GM18907 (cell line): Measurements from ENCODE around the gene UBAP1L.
"Not testable (repeated sequence)": the region's sequence is repeated elsewhere in the genome, so short reads cannot be mapped to it uniquely, and the experiment has no call there.

ENCODE experiments used
- ATAC-seq: cut with Tn5 transposase; IDR thresholded peaks from one replicate; pipeline ENCODE4 v1.9.1; 2021; ENCODE audit warnings: mild to moderate bottlenecking, moderate library complexity; ENCODE audit not compliant: unreplicated experiment

The UBAP1L gene

DNA sequence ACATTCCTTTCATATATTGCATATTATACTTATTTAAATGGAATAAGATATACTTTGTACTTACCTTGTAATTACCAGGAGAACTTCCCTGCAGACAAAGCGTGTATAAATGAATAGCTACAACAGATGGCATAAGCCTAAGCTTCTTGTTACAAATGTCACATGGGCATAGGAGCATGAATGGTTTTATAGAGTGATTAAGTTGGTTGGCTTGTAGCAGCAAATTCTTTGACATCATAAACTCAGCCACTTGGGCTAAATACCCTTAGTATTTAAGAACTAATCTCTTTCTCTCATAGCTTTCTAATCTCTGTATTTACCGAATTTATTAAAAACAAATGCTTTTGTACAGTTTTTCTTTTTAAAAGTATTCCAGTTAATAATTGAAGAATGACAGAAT is at the start of gene UBAP1L:
Gene UBAP1L, minus strand, starts transcription at position 115 of the 400 bp plus-strand sequence. CDS start 8,985 bp downstream, outside the sequence.
- ATAC-seq: no peak

DNA sequence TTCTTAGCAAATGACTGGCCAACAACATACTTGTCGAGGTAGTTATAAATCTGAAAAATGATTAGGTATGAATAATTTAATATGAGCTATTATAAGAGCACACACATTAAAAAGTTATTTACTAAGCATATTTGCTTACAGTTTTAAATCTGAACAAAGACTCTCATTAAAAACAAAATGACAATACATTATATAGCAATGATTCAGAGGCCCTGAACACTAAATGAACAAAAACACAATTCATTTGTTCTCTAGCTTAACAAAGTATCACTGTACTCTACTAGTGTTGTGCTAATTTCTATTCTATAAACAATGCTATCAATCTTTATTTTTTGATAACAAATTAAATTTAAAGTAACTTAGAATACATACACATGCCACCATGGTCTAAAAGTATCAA is 49.1 kb upstream of the UBAP1L start:
- no peak for ATAC-seq

DNA sequence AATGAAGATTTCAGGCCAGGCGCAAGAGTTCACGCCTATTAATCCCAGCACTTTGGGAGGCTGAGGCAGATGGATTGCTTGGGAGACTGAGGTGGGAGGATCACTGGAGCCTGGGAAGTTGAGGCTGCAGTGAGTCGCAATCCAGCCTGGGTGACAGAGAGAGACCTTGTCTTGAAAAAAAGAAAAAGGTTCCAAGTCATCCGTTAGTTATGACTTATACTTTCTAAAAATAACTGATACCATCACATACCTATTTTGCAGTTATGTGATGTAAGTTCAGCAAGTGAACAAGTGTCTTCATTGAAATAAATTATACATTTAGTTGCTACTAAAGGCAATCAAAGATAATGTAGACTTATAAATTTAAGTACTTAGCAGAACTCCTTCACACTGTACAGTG is 48.0 kb upstream of the UBAP1L start:
- ATAC-seq: no peak

DNA sequence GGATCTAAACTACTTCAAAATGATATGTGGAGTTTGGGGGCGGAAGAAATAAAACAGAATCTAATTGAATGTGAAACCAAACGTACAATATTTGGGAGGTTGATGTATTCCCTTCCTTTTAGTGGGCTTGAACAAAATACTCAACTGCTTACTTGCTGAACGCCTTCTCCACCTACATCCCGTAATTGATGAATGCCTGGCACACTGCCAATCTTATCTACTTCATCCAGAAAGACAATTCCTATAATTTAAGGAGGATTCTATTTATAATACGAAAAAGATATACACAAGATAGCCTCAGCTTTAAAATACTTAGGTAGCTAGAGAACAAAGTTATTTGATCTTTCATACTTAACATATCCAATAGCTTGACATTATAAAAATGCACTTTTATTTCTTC is 41.7 kb upstream of the UBAP1L start:
- ATAC-seq: no peak

DNA sequence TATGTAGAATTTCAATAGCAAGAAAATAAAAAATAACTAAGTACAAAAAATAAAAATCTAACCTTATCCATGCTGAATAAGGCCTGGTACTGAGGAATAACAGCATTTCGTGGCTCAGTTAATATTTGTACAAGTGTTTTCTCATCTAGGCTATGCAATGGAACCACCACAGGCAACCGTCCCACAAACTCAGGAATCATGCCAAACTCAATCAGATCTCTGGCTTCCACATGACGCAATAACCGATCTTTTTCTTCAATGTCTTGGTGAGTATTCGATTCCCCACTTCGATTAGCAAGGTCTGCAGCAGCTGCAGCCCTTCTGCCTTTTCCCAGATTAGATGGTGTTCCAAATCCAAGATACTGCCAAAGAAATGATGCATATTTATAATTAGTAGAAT is 39.7 kb upstream of the UBAP1L start:
- ATAC-seq: no peak

DNA sequence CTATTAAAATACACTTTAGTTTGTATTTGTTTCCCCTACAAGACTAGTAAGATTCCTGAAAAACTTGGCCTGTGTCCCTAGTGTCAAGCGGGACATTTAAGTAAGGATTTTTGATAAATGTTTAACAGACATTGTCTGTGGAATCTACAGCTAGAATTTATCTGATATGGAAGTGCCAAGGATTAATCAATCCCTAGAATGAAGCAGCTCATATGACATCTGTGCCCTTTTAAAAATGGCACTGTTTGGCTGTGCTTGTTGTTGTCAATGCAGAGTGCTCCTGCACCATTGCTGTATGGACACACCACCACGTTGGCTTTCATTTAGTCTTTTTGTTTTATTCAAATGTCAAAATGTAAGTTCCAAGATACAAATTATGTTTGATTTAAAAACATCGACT is 32.9 kb upstream of the UBAP1L start:
- no peak for ATAC-seq

DNA sequence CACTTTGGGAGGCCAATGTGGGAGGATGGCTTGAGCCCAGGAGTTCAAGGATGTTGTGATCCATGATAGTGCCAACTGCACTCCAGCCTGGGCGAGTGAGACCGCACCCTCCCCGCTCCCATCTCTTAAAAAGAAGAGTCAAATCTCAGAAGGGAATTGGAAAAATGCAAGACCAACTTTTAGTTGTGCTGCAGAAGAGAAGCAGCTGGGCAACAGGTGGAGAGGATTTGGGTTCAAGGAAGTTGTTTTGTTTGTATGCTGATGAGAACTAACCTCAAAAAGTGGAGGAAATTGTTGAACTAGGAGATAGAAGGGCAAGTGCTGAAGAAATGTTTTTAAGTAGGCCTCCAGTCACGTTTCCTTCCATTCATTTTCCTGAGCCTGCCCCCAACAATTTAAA is 31.4 kb upstream of the UBAP1L start:
- ATAC-seq: no peak

DNA sequence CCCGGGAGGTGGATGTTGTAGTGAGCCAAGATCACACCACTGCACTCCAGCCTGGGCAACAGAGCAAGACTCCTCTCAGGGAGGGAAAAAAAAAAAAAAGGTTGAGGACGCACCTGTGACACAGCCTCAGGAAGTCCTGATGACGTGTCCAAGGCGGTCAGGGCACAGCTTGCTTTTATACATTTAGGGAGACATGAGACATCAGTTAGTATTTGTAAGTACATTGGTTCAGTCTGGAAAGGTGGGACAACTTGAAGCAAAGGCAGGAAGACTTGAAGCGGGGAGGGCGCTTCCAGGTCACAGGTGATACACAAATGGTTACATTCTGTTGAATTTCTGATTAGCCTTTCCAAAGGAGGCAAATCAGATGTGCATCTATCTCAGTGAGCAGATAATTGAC is 23.6 kb upstream of the UBAP1L start:
- ATAC-seq: not testable (repeated sequence)

DNA sequence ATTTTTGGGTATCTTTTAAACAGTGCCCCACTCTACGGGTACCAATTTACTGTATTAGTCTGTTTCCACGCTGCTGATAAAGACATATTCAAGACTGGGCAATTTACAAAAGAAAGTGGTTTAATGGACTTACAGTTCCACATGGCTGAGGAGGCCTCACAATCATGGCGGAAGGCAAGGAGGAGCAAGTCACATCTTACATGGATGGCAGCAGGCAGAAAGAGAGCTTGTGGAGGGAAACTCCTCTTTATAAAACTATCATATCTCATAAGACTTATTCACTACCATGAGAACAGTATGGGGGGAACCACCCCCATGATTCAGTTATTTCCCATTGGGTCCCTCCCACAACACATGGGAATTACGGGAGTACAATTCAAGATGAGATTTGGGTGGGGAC is 22.9 kb upstream of the UBAP1L start:
- not testable (repeated sequence) for ATAC-seq

DNA sequence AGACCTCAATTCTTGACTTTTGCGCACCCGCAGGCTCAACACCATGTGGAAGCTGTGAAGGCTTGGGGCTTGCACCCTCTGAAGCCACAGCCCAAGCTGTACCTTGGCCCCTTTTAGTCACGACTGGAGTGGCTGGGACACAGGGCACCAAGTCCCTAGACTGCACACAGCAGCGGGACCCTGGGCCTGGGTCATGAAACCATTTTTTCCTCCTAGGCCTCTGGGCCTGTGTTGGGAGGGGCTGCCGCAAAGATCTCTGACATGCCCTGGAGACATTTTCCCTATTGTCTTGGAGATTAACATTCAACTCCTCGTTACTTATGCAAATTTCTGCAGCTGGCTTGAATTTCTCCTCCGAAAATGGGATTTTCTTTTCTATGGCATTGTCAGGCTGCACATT is 22.1 kb upstream of the UBAP1L start:
- not testable (repeated sequence) for ATAC-seq

DNA sequence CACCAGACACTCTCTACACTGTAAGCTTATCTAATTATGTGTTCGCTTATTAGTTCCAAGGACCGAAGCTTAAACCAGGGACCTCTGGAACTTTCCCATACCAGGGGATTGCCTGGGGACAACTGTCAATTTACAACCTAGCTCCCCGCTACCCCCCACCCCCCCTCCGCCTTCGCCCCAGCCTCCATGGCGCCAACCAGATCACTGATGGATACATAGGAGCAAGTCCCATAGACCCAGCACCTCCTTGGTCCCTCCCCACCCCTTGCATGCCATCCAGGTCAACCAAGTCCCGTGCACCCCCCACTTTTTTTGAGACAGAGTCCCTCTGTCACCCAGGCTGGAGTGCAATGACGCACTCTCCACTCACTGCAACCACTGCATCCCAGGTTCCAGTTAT is 19.5 kb upstream of the UBAP1L start:
- ATAC-seq: no peak

DNA sequence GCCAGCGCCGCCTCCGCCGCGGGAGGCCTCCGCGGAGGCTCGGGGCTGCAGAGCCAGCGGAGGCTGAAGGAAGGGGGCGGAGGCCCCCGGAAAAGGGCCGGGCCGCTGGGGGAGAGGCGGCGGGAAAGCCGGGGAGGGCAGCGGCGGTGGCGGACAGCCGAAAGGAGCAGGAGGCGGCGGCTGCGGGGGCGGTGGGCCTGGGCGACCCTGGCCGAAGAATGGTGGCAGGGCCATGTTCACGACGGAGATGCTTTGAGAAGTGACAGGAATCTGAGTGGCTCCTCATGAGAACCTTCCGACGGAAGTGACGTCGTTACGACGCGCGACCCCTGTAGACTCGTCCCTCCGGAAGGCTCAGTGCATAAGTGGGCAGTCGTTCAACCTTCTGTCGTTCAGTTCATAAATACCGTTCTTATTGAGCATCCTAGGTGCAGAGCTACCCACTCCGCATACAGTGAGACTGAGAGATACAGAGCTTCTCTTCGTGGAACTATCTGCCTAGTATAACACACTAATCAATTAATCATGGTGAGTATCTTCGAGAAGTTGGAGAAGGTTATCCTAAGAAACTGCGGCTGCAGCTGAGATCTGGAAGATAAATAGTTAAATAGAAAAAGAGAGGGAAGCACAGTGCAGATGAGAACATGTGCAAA is 18.7 kb upstream of the UBAP1L start, which contains the start of gene PDCD7:
Gene PDCD7, minus strand, starts transcription at position 261 of the 653 bp plus-strand sequence. Its CDS starts 27 bp downstream, at position 234.
- peak; percentile 93 for ATAC-seq

DNA sequence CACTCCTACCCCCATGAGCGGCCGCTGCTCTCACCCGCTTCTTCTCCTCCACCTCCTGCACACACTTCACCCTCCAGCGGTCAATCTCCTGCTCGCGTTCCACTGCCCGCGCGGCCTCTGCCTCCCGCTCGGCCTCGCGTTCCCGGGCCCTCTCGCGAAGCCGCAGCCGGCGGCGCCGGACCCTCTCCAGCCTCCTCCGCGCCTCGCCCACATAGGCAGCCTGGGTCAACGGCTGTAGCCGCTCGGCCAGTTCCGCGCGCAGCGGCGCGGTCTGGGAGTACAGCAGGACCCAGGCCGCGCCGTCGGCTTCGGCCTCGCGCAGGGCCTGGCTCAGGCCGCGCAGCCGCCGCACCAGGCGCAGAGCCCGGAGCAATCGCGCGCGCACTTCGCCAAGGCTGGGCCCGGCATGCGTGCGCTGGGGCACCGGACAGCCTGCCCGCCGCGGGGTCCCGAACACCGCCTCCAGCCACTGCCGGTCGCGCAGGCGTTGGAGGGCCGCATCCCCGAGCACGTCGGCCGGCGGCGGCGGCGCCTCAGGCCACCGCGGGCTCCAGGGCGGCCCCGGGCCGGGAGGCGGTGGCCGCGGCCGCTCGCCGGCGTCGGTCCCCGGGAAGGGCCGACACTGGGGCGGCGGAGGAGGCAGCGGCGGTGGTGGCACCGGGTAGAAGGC is 18.0 kb upstream of the UBAP1L start:
- ATAC-seq: peak; percentile 38

DNA sequence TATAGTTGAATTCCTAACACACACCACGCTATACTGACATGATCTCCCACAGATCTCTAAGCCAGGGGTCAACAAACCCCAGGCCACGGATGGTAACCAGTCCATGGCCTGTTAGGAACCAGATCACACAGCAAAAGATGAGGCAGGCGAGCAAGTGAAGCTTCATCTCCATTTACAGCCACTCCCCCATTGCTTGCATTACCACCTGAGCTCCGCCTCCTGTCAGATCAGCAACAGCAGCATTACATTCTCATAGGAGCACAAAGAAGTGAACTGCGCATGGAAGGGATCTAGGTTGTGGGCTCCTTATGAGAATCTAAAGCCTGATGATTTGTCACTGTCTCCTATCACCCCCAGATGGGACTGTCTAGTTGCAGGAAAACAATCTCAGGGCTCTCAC is 15.9 kb upstream of the UBAP1L start:
- ATAC-seq: no peak

DNA sequence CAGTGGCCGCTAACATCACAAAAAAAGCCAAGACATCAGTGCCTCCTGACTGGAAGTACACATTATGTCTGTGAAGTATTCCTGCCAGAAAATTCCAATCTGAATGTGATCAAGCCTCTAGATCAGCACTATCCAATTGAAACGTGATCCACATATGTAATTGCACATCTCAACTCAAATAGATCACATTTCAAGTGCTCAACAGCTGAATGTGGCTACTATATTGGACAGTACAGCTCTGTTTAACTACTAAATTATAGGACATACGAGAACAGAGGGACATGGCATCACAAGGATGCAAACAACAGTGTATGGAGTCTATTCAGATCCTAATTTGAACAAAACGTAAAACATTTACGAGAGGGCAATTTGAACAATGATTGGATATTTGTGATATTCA is 542 bp upstream of the UBAP1L start:
- ATAC-seq: no peak

DNA sequence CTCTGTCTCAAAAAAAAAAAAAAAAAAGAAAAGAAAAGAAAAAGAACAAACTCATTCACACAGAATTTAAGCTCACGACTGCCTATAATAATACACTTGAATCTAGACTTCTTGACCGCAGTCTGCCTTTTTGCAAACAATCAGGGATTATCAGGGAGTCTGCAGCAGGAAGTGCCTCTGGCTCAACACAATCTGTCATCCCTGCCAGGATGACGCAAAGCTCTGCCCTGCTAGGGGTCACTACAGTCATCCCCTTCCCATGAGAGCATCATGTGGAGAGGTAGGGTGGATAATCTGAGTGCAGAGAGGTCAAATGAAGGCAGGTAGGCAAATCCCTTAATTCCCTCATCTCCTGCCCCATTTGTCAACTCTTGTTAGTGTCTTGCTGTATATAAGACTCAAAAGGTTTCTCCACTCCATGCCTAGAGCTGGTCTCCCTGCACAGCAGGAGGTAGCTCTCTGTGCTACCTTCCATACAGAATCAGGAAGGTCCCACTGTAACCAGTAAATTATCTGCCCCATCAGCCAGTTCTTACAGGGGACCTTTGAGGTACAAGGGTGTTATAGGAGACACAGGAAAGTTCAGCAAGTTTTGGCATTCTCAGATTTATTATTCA is 4.2 kb downstream of the UBAP1L start:
- ATAC-seq: no peak

DNA sequence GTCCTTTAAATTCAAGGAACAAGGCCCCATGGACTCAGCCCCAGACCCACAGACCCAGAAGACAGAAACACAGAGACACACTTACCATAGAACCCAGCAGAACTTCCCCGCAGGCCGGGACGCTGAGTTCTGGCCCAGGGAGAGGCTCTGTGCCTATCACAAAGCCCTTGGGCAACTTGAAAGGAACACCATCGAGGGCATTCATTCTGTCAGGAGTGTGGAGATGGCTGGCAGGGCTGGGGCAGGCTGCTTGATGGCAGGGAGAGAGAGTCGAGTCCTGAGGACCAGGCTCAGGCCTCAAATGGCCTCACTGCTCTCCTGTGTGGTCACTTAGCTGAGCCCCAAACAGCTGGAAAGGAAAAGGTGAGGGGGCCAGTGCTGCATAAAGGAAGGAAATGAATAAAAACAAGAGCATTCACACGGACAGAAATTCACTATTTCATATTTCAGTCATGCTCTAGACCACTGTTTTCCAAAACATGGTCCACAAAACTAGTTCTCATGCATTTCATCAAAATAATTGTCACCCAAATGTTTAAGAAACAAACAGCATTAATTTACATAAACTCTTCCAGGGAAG is 8.9 kb downstream of the UBAP1L start:
- no peak for ATAC-seq

DNA sequence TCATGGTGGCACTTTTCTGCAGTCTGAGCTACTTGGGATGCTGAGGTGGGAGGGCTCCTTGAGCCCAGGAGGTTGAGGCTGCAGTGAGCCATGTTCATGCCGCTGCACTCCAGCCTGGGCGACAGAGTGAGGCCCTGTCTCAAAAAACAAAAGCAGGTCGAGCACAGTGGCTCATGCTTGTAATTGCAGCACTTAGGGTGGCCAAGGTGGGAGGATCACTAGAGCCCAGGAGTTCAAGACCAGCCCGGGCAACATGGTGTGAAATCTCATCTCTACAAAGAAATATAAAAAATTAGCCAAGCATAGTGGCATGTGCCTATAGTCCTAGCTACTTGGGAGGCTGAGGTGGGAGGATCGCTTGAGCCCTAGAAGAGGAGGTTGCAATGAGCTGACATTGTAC is 10.0 kb downstream of the UBAP1L start:
- ATAC-seq: no peak

DNA sequence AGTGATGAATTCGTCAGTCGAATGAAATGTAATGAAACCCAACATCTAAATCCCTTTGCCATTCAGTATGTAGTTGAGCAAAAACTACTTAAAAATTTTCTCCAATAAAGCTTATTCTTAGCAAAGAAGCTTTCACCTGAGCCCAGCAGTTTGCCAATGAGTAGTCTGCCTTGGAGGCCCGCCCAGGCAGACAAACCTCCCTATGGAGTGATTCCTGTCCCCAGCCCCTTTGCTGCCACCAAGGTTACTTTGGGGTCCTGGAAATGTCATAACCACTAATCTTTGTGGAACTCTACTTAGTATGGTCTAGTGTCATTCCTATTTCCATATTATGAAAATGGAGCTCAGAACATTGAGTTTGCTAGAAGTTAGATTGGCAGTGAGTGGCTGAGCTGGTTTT is 12.1 kb downstream of the UBAP1L start:
- no peak for ATAC-seq

DNA sequence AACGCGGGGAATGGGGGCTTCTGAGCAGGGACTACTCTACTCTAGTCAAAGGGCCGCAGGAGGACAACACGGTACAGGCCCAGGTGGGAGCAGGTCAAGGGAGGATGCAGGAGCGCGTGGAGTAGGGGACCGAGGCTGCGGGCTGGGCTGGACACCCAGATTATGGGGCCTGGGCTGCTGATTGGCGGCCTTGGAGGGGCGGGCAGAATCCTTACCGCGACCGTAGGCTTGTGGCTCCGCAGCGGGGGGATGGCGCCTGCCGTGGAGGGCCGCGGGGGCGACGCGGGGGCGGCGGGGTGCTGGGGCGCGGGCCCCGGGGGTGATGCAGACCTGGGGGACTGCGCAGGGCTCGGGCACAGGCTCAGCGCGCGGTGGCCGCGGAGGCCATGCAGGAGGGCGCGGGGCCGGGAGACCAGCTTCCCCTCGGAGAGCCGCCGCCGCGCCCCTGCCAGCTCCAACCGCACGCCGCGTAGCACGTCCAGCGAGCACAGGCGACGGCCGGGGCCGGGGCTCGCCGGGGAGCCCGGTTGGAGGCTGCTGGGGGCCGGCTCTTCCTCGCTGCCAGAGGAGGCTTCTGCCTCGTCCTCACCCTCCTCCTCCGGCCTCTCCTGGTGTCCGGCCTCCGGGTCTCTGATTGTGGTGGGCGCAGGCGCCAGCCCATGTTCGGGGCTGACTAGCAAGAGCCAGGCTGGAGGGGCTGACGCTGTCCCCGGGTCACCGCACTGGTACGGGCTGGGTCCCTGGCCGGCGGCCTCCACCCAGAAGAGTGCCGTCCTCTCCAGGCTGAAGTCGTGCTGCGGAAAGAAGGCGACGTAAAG is 12.9 kb downstream of the UBAP1L start:
- no peak for ATAC-seq

DNA sequence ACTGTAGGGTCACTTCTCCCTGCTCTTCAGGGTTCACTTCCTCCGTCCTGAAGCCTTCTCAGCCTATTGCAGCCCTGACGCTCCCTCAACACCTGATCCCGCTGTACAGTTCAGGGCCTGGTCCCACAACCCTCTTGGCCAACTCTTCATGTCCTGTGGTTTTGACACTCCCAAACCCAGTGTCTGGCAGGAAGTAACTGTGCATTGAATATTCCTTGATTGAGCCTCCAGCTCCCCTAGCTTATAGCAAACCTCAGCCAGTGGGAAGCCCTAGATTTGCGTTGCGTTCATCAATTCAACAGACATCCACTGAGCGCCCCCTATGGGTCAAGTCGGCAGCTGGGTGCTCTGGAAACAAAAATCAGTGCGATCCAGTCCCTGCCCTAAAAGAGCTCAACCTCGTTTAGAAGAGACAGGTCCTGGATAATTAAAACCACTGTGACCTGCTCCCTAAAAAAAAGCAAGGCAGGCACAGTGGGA is 13.5 kb downstream of the UBAP1L start:
- ATAC-seq: no peak
